Stimulated activated CD8-positive, alpha-beta memory T cell treated with anti-CD3 and anti-CD28 coated beads, Interleukin-7, amount 100 ng/mL, for 1 hour (primary cell): ENCODE measurements around the gene DENND1A.
"Not testable (repeated sequence)": the region's sequence is repeated elsewhere in the genome, so short reads cannot be mapped to it uniquely, and the experiment has no call there.

ENCODE experiments used
- DNase-seq, 2 donors: peaks; one replicate each; pipeline ENCODE4 v3.0.0-alpha.2; 2020; ENCODE audit warnings: low read depth in 2 of 2

Gene DENND1A

DNA sequence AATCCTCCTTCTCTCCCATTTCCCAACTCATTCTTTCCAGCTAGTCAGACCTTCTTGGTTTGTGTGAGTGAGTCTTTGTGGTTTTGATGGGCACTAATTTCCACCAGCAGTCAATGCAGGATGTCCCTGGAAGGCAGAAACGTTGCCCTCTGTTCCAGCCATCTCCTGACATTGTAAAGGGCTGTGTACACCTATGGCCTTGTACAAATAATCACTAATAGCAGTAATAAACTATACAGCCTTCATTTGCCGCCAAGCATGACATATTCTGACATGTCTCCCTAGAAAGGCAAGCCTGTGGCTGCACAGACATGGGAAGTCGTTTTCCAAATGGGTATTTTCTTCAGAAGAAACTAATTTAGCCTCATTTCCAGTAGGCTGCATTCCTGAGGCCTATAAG is 18.4 kb upstream of the DENND1A start:
- DNase-seq, result no peak

DNA sequence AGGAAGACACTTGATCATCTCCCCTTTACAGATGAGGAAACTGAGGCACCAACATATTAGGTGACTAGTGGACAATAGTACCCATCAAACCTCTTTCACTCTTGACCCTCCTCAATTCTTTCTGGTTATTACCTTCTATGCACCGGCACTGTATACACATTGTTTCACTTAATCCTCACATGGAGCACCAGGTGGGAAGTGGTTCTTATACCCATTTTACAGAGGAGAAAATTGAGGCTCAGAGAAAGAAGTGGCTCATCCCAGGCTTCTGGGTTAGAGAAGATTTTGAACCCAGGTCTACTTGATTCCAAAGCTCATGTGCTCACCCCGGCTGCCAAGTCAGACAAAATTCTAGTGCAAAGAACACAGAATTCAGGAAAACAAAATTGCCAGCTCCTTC is 17.4 kb upstream of the DENND1A start:
- DNase-seq, result no peak

DNA sequence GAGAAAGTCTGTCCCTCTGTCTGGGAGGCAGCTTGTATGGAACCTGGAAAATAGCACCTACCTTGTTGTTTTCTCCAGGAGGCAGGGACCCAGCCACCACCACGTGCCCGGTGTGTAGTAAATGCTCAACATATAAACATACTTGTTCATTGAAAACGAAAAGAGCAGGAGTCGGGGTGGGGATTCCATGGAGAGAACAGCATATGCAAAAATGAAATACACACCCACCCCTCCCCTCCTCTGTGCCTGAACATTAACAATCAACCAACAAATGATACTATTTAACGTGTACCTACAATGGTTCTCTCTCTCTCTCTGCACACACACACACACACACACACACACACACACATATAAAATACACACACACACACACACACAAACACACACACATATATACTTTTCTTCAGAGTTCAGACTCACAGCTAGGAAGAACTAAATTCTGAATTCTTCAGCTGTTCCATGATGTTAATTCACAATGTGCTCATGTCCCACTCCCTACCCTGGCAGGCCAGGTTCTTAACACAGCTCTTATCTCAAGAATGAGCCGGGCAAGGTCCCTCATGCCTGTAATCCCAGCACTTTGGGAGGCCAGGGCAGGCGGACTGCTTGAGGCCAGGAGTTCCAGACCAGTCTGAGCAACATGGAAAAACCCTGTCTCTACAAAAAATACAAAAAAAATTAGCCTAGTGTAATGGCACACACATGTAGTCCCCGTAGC is 16.3 kb upstream of the DENND1A start:
- no peak for DNase-seq

DNA sequence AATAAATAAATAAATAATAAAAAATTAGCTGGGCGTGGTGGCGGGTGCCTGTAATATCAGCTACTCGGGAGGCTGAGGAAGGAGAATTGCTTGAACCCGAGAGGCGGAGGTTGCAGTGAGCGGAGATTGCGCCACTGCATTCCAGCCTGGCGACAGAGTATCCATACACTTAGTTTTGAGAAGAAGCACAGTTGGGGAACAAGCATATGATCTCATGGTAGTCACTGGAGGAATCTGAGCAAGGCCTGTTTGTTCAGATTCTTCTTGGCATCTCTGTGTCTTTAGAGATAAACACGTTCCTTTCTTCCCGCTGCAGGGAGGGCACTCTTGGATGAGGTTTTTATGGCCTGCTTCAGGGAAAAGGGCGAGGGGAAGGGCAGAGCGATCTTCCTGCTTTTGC is 15.6 kb upstream of the DENND1A start:
- no peak for DNase-seq

DNA sequence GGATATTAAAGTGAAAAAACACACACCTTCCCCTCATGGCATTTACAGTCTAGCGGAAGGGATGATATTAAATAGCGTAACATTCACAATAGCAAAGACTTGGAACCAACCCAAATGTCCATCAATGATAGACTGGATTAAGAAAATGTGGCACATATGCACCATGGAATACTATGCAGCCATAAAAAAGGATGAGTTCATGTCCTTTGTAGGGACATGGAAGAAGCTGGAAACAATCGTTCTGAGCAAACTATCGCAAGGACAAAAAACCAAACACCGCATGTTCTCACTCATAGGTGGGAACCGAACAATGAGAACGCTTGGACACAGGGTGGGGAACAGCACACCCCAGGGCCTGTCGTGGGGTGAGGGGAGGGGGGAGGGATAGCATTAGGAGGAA is 14.5 kb upstream of the DENND1A start:
- not testable (repeated sequence) for DNase-seq

DNA sequence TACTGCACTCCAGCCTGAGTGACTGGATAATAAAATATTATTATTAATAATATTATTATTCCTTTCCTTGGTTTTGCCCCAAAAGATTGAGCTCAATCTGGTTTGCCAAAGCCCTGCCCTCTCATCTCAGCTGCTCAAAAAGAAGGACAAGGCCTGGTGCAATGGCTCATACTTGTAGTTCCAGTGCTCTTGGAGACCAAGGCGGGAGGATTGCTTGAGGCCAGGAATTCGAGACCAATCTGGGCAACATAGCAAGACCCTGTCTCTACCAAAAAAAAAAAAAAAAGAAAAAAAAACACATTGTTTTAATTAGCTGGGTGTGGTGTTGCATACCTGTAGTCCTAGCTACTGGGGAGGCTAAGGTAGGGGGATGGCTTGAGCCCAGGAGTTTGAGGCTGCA is 13.7 kb upstream of the DENND1A start:
- no peak for DNase-seq

DNA sequence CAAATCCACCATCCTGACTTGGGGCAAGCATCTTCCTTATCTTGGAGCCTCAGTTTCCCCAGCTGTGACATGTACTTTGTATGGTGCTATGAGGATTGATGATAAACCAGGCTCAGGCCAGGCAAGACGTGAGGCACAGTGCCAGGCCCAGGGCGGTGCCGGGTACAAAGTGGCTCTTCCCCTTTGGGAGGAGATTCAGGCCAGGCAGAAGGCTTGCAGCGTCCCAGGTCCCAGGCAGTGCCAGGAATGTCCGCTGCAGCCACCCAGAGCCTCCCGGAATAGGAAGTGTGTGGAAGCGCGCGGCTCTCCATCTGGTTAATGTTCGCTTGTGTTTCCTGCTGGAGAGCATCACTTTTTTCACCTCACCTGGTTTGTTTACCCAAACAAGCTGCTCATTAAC is 12.6 kb upstream of the DENND1A start:
- no peak for DNase-seq

DNA sequence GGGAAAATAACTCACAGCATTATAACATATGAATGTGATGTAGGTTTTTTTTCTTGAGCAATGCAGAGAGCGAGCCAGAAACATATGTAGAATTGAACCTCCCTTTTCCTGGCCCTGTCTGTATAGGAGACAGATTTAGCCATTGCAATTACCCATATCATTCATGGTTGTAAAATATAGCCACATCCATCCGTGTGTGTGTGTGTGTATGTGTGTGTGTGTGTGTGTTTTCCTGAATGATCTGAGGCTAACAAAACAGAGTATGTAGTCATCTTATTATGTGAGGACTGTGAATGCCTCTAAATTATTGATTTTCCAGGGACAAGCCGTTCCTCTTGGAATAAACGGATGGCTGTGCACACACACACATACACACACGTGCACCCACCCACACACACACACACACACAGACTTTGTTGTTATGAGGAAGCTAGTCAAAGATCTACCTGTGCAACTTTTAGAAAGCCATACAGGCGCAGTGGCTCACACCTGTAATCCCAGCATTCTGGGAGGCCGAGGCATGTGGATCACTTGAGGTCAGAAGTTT is 11.7 kb upstream of the DENND1A start:
- no peak for DNase-seq

DNA sequence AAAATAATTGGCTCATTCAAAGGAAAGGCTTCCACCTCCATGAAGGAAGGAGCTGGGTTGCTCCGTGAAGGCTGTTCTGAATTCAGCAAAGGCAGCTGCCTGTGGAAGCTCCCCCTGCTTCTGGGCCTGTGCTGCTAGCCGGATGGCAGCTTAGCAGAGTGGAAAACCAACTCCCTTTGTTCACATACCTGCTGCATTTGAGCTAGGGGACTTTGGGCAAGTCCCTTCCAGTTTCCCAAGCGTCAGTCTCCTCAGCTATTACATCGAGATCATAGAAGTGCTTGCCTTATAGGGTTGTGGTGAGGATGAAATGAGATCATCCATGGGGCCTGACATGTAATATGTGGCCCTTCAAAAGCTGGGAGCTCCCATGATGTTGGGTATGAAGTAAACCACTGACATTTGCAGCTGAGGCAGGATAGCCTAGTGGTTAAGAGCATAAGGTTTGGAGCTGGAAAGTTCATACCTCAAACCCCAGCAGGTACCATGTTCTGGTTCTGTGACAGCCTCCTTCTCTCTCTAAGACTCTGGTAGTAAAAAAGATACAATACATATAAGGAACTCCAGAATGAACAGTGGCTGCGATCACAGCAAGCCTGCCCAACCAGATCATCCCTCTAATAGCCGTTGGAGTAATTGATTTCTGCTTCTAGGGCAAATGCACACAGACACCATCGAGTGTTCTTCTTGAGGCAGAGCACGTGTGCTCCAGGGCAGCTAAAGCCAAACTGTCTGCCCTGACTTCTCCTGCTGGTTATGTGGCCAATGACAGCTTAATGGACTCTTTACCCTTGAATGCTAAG is 11.0 kb upstream of the DENND1A start:
- no peak for DNase-seq

DNA sequence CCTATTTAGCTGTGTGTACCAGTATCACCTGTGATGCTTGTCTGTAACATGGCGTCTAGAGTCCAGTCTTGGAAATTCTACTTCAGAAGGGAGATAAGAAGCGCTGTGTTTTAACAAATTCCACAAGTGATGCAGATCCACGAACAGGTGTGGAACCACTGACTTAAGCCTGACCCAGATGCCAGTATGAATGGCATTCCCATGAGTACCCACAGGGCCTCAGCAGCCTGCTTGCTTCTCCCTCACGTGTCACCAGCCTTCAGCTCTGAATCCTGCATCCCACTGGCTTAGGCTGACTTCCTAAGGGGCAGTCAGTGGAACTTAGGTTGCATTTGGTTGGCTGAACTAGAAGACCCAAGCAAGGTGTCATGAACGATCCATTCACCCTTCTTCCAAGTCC is 8.5 kb upstream of the DENND1A start:
- no peak for DNase-seq

DNA sequence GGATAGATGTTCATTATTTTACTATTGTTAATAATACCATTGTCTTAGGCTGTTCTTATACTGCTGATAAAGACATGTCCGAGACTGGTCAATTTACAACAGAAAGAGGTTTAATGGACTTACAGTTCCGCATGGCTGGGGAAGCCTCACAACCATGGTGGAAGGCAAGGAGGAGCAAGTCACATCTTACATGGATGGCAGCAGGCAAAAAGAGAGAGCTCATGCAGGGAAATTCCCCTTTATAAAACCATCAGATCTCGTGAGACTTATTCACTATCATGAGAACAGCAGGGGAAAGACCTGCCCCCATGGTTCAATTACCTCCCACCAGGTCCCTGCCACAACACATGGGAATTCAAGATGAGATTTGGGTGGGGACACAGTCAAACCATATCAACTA is 6.6 kb upstream of the DENND1A start:
- DNase-seq, result not testable (repeated sequence)

DNA sequence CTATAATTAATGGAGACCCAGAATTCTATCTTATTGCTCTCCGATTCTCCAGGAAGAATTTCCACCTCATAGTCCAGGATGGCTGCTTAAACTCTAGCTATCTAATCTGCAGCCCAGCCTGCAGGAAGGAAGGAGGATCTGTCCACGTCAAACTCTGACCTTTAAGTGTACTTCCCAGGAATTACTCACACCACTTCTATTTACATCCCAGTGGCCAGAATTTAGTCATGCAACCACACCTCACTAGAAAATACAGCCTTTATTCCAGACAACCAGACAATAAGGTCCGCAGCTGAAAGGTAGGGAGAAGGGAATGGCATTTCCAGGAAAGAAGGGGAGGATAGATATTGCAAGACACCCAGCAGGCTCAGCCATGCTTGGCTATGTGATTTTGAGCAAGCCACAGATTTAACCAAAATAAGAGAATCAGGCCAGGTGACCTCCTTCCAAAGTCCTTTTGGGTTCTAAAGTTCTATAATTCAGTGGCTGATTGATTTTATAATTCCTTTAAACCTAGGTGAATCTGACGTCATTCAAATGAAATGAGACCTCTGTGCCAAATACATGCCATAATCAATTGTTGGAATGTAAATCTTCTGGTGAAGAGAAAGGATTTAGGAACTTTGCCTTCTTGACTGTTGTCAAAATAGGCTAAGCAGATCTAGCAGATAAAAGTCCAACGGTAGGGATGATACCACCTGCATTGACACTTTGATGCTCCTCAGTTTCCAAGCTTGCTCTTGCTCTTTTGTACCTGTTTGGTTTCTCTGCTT is 3.7 kb upstream of the DENND1A start:
- DNase-seq, result no peak

DNA sequence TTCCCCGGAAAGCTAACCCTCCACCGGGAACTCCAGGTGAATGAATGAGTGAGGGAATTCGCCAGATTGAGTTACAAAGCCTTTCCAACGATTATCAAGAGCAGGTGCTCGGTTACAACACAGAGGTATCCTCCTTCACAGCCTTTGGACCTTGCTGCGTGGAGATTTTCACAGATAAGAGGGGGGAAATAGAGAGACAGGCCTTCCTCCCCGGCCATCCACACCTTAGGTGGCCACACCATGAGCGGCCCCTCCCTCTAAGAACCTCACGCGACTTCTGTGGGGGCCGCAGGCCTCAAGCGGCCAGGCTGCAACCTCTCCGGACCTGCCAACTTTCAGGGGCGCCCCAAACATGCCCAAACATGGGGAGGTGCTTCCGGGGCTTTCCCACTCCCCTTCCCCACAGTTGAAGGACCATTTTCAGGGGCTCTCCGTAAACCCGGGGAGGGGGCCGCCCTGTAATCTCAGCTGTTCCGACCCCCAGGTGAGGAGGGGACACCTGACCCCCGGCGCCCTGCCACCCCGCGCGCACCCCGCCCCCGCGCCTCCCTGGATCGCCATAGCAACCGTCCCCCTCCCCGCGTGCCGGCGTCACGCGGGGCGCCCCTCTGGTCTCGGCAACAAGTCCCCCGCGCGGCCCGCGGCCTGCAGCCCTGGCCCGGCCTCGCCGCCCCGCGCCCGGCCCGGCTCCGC is 603 bp downstream of the DENND1A start:
- no peak for DNase-seq

DNA sequence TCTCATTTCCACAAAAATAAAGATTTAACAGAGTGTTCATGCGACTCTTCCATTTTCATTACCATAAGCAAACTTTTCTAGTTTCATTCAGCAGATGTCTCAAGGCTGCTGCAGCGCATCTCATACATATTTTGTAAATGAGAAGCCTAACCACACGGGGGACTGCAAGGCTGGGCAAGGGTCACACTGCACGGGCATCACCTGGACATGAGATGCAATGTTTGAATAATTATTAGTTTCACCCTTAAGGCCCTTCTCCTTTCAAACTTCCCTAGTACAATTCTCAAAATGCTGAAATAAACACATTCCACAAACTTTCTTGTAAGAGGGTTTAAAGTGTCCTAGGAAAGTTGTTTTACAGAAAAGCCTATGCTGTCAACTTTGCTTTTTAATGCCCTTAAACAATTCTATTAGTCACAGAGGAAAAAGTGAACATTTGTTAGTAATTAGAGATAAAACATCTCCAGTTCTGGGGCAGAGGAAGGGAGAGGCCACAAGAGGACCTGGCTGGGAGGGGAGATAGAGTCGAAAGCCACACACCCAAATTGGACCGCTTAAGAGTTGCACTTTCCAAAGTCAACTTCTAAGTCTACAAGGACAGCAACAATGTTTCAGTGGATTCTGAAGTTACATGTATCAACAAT is 1.3 kb downstream of the DENND1A start:
- no peak for DNase-seq

DNA sequence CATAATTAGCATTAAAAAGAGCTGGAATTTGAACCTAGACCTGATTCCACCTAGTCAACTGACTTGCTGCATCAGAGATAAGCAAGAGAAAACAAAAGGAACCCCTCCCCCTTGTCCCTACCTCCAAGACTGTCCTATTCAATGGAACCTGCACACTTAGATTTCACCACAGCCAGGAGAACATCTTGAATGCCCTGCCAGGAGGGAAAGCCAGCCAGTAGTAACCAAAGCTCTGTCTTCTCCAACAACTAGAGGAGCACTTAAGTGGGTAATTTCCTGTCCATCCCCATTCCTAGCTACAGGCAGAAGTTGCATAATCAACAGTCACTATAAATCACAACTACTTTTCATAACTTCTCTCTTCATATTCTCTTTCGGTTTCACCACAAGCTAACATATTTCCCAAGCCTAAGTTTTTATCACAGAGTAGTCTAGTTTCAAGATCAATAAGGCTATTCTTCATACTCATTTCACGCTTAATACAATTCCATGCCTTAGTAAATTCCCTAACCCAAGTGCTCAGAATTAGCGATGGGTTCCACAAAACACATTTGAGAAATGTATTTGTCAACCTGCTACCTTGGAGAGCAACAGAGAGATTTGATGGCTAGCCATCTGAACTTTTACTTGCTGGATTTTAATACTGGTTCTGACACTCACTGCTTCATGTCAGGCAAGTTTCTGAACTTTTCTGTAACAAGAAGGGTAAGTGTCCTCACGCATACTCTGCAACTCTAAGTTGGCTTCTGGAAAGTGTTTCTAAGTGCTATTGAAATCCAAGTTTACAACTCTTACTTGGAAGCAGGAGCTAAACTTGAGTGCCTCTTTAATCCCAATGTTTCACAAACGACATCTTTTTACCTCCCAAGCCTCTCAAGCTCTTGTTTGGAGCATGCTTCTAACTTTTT is 2.0 kb downstream of the DENND1A start:
- DNase-seq, result no peak

DNA sequence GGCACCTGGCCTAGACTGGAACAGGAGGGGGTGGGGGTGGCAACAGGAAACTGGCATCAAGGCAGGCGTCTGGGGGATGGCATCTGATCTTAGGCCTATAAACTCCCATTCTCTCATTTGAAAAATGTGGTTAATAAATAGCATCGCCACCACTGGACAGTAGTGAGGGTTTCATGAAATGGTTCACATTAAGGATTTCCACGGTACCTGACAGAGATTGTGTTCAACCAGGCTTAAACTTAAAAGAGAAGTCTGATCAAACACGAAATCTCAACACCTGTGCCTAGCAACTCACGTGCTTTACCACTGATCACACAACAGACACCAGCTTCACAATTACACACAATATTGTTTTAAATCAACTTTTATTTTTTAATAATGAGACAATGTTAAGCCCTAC is 3.0 kb downstream of the DENND1A start:
- no peak for DNase-seq

DNA sequence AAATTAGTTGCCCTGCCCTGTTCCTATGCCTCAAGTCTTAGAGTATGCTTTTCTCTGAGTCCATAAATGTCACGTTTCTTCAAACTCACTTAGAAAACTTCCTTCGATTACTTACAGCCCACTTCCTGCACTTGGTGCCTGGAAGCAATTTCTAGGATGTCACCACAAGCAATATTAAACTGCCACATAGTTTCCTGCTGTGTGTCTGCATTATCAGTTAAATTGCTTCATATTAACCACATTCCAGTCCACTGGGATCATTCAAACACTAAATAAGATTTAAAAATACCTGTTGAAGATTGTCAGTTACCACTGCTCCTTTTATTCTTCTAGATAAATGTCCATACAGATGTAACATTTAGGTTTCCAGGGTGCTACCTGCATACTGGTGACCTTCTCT is 4.1 kb downstream of the DENND1A start:
- DNase-seq, result no peak

DNA sequence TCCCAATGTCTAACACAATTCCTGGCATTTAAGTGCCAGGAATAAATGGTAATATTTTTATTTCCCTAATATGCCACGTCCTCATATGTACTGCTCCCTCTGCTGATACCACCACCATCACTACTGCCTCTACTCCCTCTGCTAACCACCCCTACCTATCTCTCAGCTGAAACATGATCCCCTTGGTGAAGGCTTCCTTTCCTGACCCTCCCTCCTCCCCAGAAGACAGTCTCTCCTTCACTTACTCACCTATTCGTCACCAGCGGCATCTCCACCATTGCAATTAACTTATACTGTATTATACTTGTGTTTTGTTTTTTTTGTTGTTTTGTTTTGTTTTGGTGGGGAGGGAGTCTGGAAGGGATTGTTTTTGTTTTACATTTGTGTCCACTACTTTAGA is 4.8 kb downstream of the DENND1A start:
- DNase-seq, result no peak

DNA sequence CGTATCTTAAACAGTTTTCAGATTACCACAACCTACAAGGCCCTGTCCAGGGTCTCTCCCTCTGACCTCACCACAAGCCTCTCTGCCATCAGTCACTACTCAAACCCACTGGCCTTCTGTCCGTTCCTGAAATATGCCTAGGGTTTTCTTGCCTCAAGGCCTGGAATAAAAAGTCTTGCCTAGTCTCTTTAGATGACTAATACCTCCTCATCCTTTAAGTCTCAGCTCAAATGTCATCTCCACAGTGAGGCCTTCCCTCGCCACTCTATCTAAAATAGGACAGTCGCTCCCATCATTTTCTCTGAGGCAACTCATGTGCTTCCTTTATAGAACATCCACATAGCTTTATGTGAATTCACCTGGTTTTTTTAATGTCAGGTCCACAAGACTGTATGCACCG is 5.2 kb downstream of the DENND1A start:
- no peak for DNase-seq

DNA sequence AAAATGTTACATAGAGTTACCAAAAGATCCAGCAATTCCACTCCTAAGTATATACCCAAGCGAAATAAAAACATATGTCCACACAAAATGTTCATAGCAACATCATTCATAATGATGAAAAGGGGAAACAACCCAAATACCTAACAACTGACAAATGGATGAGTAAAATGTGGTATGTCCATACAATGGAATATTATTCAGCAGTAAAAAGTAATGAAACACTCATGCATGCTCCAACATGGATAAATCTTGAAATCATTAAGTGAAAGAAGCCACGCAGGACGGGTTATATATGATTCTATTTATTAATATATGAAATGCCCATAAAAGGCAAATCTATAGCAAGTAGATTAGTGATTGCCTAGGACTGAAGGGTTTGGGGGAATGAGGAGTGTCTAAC is 6.0 kb downstream of the DENND1A start:
- DNase-seq, result no peak
